T-helper 1 cell treated with Interleukin-12 subunit alpha and Interleukin-12 subunit beta and Interleukin-4 antibody, amounts not matched to agents 30 ng/mL and 1 ng/mL, for 36 hours (primary cell): ENCODE data around the gene CFAP206. TPM values are rescaled to one million over a fixed set of nuclear protein-coding genes. Genes with fewer than 3 reads are reported as not detected.

Experiments
- total RNA-seq: library from RNA; stranded (reverse); gene quantifications from 2 replicates; pipeline ENCODE4 v1.2.3, GENCODE V29; 2022

Gene CFAP206
- total RNA-seq, 1 donor from 2014 or later, result not detected

Other genes starting within 250 kb of the CFAP206 start
- 9.7 and 10.9 TPM in 2 replicates for gene SMIM8, start 85.4 kb upstream of the CFAP206 start, total RNA-seq
- not detected in 2 replicates for gene GJB7, start 78.7 kb upstream of the CFAP206 start, total RNA-seq
- gene C6orf163, start 63.2 kb upstream of the CFAP206 start, total RNA-seq, result 3.2 and 4.0 TPM in 2 replicates
- 12.2 and 13.6 TPM in 2 replicates for gene SLC35A1, start 65.0 kb downstream of the CFAP206 start, total RNA-seq
- gene RARS2, start 182.0 kb downstream of the CFAP206 start, total RNA-seq, result 25.5 and 27.6 TPM in 2 replicates
- gene ORC3, start 182.2 kb downstream of the CFAP206 start, total RNA-seq, result 32.9 and 35.1 TPM in 2 replicates